Fibroblast of pulmonary artery (primary cell): ENCODE data around the gene MRI1.
"Not testable (repeated sequence)": the region's sequence is repeated elsewhere in the genome, so short reads cannot be mapped to it uniquely, and the experiment has no call there.

Experiments
- DNase-seq: peaks from one replicate; pipeline ENCODE4 v3.0.0-alpha.2; 2010; ENCODE audit warnings: low read depth
- H3K4me3 ChIP-seq: replicated peaks from 2 replicates; pipeline ENCODE4 v1.5.1; 2011; ENCODE audit warnings: low read depth, mild to moderate bottlenecking, control low read depth, low read length, moderate library complexity
- TF ChIP-seq, protein P1 (sequence below): IDR thresholded peaks from 2 replicates; pipeline ENCODE4 v1.5.1; 2011; ENCODE audit warnings: mild to moderate bottlenecking, control low read depth, low read length, inconsistent platforms; ENCODE audit errors: missing control alignments

Gene MRI1

DNA sequence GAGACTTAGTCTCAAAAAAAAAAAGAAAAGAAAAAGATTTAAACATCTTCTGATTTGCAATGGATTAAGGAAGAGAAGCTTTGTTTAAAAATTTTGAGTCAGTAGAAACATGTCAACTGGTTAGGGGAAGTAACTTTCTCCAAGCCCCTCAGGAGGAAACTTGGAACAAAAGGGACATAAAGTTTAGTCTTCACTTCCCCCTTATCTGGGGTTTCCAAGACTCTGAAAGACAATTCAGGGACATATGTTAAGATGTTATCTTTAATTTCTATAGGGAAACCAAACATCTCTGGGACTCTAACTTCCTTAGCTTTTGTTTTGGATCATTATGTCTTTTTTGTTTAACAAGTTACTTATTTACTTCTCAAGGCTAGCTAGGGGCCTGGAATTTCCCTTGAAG is 20.1 kb upstream of the MRI1 start:
- no peak for DNase-seq
- no peak overlapping the region for H3K4me3 ChIP-seq
- TF ChIP-seq, protein P1, sequence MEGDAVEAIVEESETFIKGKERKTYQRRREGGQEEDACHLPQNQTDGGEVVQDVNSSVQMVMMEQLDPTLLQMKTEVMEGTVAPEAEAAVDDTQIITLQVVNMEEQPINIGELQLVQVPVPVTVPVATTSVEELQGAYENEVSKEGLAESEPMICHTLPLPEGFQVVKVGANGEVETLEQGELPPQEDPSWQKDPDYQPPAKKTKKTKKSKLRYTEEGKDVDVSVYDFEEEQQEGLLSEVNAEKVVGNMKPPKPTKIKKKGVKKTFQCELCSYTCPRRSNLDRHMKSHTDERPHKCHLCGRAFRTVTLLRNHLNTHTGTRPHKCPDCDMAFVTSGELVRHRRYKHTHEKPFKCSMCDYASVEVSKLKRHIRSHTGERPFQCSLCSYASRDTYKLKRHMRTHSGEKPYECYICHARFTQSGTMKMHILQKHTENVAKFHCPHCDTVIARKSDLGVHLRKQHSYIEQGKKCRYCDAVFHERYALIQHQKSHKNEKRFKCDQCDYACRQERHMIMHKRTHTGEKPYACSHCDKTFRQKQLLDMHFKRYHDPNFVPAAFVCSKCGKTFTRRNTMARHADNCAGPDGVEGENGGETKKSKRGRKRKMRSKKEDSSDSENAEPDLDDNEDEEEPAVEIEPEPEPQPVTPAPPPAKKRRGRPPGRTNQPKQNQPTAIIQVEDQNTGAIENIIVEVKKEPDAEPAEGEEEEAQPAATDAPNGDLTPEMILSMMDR, result no peak

DNA sequence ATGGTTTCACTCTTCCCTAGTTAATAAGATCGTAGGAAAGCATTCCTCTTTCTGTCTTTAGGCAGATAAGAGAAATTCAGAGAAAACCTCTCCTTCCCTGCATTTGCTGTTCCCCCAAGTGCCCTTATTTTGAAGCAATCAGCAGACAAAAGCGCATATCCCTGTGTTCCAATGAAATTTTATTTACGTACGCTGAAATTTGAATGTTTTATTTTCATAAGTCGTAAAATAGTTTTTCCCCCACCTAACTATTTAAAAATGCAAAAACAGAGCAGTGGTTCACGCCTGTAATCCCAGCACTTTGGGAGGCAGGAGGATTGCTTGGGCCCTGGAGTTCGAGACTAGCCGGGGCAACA is 17.2 kb upstream of the MRI1 start:
- TF ChIP-seq, protein P1, result no peak
- DNase-seq, result no peak
- peak overlapping the region; percentile 68 for H3K4me3 ChIP-seq

DNA sequence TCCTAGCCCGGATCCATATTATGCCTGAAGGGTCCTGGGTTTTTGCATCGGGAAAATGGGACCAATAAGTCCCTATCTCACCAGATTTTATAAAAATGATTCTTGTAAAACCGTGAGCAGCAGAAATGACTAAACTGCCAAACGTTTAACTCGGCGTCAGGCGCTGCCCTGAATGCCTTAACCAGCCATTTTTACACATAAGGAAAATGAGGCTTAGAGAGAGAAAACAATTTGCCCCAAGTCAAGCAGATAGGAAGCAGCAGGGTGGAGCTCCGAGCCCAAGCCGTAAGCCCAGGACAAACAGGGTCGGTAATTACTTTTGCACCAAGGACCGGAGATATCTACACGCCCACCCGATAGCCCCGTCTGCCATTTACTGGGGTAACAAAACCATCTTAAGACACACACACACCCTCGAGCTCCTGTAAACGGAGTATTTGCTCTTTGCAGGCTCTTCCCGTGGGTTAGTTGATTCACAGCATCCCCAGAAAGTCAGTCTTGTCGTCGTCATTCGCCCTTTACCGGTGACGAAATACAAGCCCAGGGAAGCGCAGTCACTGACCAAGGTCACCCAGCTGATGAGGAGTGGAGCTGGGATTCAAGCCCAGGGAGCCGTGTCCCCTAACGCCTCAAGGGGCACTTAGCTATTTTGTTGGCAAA is 16.0 kb upstream of the MRI1 start:
- TF ChIP-seq, protein P1, result no peak
- peak; percentile 56 for DNase-seq
- H3K4me3 ChIP-seq, result peak overlapping the region; percentile 68

DNA sequence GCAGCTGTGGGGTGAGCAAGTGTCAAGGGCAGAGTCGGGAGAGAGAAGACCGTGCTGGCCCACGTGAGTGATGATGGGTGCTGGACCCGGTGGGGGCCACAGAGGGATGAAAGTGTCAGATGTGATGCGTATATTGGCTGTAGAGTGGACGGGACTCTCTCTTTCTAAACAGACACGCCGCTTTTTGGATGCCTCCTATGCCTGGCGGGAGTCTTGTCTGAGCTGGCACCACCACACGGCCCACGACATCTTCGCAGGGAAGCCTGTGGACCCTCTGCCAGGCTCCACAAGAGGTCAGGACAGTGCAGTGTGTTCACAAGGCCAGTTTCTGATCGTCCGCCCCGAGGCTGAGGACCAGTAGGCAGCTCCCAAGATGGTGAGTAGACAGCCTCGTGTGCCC is 12.9 kb upstream of the MRI1 start:
- H3K4me3 ChIP-seq, result no peak overlapping the region
- TF ChIP-seq, protein P1, result no peak
- no peak for DNase-seq

DNA sequence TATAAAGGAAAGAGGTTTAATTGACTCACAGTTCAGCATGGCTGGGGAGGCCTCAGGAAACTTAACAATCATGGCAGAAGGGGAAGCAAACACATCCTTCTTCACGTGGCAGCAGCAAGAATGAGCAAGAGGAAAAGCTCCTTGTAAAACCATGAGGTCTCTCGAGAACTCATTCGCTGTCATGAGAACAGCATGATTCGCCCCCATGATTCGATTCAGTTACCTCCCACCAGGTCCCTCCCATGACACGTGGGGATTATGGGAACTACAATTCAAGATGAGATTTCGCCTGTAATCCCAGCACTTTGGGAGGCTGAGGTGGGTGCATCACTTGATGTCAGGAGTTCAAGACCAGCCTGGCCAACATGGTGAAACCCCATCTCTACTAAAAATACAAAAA is 10.7 kb upstream of the MRI1 start:
- DNase-seq, H3K4me3 ChIP-seq: not testable (repeated sequence)

DNA sequence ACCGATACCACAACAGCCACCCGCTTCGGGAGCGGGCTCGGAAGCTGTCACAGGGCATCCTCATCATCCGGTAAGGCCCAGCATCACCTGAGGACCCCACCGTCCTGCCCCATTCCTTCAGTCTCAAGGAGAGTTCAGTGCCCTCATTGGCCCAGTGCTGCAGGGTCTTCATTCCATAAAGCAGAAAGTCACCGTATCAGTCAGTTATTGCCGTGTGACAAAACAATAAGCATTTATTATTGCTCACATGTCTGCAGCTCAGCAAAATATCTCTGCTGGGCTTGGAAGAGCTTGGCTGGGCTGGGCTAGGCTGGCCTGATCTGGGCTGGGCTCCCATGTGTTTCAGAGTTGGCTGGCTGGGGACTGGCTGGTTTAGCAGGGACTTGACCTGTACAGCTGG is 8.1 kb upstream of the MRI1 start:
- TF ChIP-seq, protein P1, result no peak
- no peak overlapping the region for H3K4me3 ChIP-seq
- DNase-seq, result no peak

DNA sequence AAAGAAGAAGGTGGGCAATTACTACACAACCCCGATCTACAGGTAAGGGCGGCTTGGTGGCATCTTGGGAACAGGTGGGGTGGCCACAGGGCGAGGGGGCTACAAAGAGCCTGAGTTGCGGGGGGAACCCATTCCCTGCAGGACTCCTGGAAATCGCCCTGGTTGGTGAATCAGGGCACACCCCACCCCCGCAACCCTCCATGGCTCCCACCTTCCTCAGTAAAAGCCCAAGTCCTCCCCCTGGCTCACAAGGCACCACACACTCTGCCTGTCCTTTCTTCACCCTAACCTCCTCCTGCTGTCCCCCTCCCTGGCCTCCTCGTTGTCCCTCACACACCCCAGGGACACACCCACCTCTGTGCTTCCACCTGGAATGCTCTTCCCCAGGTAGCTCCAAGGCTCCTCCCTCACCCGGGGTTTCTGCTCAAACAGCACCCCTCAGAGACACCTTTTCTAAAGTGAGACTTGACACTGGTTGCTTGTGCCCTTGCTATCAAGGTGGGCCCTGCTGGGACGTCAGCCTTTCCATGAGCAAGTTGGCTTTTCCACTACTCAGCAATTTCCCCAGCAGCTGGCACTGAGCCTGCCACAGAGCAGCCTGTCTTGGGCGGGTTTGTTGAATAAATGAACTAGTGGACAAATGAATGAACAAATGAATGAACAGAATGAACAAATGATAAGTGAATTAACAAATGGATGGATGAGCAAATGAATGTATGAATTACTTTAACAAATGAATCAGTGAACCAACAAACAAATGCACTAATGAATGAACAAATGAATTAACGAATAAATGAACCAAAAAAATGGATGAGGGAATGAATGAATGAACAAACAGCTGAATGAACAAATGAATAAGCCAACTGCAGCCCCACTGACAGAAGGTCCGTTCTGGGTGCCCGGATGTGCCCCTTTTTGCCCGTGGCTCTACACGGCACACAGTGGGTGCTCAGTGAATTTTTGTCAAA is 6.2 kb upstream of the MRI1 start:
- TF ChIP-seq, protein P1, result no peak
- no peak for DNase-seq

More for the DNA sequence above, 6.2 kb upstream of the MRI1 start:
- no peak overlapping the region for H3K4me3 ChIP-seq
